ENCODE measurements around the gene TREX2. TPM values are rescaled to one million over a fixed set of nuclear protein-coding genes. Genes with fewer than 3 reads are reported as not detected.

Gene TREX2
- total RNA-seq, 1 experiment from 2014 or later = 2.9 TPM

GRCh38 chrX:153482376-153483015 is 36.6 kb upstream of the TREX2 start:
- TF ChIP-seq RAD21 (IDR thresholded peaks at IDR 0.05; ENCODE audit: low read depth) (no peak), TCF7L2 (IDR thresholded peaks at IDR 0.05; ENCODE audit: borderline replicate concordance, extremely low read depth, insufficient read depth, insufficient read length) (no peak)
- RAD21 ChIA-PET (ENCODE audit: low non-redundant PET in 1 of 2, low total read pairs in 2 of 2, uncharacterized antibody in 2 of 2, unreplicated experiment in 2 of 2) = no interaction called here
- Histone ChIP-seq H3K4me2 (ENCODE audit: low read length) (no peak overlapping the region), H4K20me1 (ENCODE audit: insufficient read depth) (no peaks in the 10 kb centered on the region), H3K36me3 (ENCODE audit: control insufficient read depth in 1 of 2, insufficient read depth in 2 of 2, low read length in 2 of 2) (no peaks in the 10 kb centered on the region), H3K9me3 (ENCODE audit: control insufficient read depth in 1 of 2, insufficient read depth in 1 of 2, low read depth in 1 of 2, low read length in 2 of 2) (no peaks in the 10 kb centered on the region), H3K27ac (ENCODE audit: low read depth, low read length) (no peak overlapping the region), H3K9ac (ENCODE audit: low read length) (no peak overlapping the region), H3K27me3 (ENCODE audit: insufficient read depth, low read length) (no peaks in the 10 kb centered on the region), H3K4me3 (replicated peaks in 1 of 2; ENCODE audit: low read depth in 1 of 2, low read length in 2 of 2) (no peak overlapping the region), H3K4me1 (ENCODE audit: control insufficient read depth in 1 of 2, insufficient read depth in 2 of 2, low read length in 2 of 2) (no peaks in the 10 kb centered on the region), H2AFZ (ENCODE audit: low read depth, low read length, poor library complexity, severe bottlenecking) (no peak overlapping the region), H3K79me2 (ENCODE audit: insufficient read depth, low read length) (no peaks in the 10 kb centered on the region), H3K9me2 (ENCODE audit: insufficient read depth) (no peaks in the 10 kb centered on the region)
- no TSS peak for BruUV-seq (replicated peaks)
- ATAC-seq = peak; percentile 49
- DNase-seq (ENCODE audit: low read depth, low spot score) = no peak
- intact Hi-C loops (cut with micrococcal nuclease) = no loop called here
- CTCF ChIA-PET = no interaction called here
- POLR2A ChIA-PET = no interaction called here

GRCh38 chrX:153481043-153481442 is 35.2 kb upstream of the TREX2 start:
- ATAC-seq (no peak), DNase-seq (ENCODE audit: low read depth, low spot score) (no peak)
- Histone ChIP-seq H3K4me3 (replicated peaks in 1 of 2; ENCODE audit: low read depth in 1 of 2, low read length in 2 of 2) (no peak overlapping the region), H3K9me2 (ENCODE audit: insufficient read depth) (no peaks in the 10 kb centered on the region), H2AFZ (ENCODE audit: low read depth, low read length, poor library complexity, severe bottlenecking) (no peak overlapping the region), H3K9me3 (ENCODE audit: control insufficient read depth in 1 of 2, insufficient read depth in 1 of 2, low read depth in 1 of 2, low read length in 2 of 2) (no peaks in the 10 kb centered on the region), H3K4me1 (ENCODE audit: control insufficient read depth in 1 of 2, insufficient read depth in 2 of 2, low read length in 2 of 2) (no peaks in the 10 kb centered on the region), H4K20me1 (ENCODE audit: insufficient read depth) (no peaks in the 10 kb centered on the region), H3K9ac (ENCODE audit: low read length) (no peak overlapping the region), H3K27ac (ENCODE audit: low read depth, low read length) (no peak overlapping the region), H3K79me2 (ENCODE audit: insufficient read depth, low read length) (no peaks in the 10 kb centered on the region), H3K4me2 (ENCODE audit: low read length) (no peak overlapping the region), H3K27me3 (ENCODE audit: insufficient read depth, low read length) (no peaks in the 10 kb centered on the region), H3K36me3 (ENCODE audit: control insufficient read depth in 1 of 2, insufficient read depth in 2 of 2, low read length in 2 of 2) (no peaks in the 10 kb centered on the region)
- intact Hi-C loops (cut with micrococcal nuclease) = no loop called here
- TF ChIP-seq ATF3 (IDR thresholded peaks at IDR 0.05) (no peak), EZH2phosphoT487 (IDR thresholded peaks at IDR 0.05; ENCODE audit: borderline replicate concordance) (no peak)
- TF ChIP-seq, protein P1, sequence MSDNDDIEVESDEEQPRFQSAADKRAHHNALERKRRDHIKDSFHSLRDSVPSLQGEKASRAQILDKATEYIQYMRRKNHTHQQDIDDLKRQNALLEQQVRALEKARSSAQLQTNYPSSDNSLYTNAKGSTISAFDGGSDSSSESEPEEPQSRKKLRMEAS (IDR thresholded peaks at IDR 0.05) = no peak
- BruUV-seq (replicated peaks) = no TSS peak
- ChIA-PET RAD21 (ENCODE audit: low non-redundant PET in 1 of 2, low total read pairs in 2 of 2, uncharacterized antibody in 2 of 2, unreplicated experiment in 2 of 2) (no interaction called here), POLR2A (no interaction called here), CTCF (interaction anchor here (0.7 kb wide), 1 partner anchor 10 kb away, joined by 3 read pairs; no protein-coding TSS in a partner anchor)
